ENCODE measurements around the gene GSTM5.
"Not testable (repeated sequence)": the region's sequence is repeated elsewhere in the genome, so short reads cannot be mapped to it uniquely, and the experiment has no call there.

The GSTM5 gene

GRCh38 chr1:109691759-109692158 is 20.3 kb upstream of the GSTM5 start:
- in situ Hi-C loops (cut with MboI; ENCODE audit: low pct_unique_long_range_greater_than_20kb, low sequenced_read_pairs), result no loop called here
- no peak for DNase-seq

DNA sequence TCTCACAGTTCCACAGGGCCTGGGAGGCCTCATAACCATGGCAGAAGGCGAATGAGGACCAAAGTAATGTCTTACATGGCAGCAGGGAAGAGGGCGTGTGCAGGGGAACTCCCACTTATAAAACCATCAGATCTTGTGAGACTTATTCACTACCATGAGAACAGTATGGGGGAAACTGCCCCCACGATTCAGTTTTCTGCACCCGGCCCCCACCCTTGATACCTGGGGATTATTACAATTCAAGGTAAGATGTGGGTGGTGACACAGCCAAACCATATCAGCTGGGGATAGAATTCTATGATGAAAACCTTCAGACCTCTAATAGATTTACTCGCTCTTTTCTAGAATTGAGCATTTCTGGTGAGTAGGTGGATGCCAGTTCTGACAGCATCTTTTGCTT is 17.7 kb upstream of the GSTM5 start:
- DNase-seq, result not testable (repeated sequence)

GRCh38 chr1:109695138-109695537 is 16.9 kb upstream of the GSTM5 start:
- in situ Hi-C loops (cut with MboI; ENCODE audit: low pct_unique_long_range_greater_than_20kb, low sequenced_read_pairs); DNase-seq: not testable (repeated sequence)

More for the DNA sequence above, 17.7 kb upstream of the GSTM5 start:
- in situ Hi-C loops (cut with MboI; ENCODE audit: low pct_unique_long_range_greater_than_20kb, low sequenced_read_pairs), result not testable (repeated sequence)

DNA sequence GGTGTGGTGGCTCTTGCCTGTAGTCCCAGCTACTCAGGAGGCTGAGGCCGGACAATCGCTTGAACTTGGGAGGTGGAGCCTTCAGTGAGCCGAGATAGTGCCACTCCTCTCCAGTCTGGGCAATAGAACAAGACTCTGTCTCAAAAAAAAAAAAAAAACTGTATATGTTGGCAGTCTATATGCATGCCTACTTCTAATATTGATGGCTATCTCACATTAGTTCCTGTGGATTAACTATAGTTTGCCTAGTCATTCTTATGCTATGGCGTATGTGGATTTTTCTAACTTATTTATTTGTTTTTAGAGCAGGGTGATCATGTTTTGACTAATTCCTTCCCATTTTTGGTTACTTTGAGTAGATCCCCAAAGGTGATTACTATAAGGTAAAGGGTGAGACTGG is 15.0 kb upstream of the GSTM5 start:
- in situ Hi-C loops (cut with MboI; ENCODE audit: low pct_unique_long_range_greater_than_20kb, low sequenced_read_pairs), result no loop called here
- DNase-seq, result no peak

DNA sequence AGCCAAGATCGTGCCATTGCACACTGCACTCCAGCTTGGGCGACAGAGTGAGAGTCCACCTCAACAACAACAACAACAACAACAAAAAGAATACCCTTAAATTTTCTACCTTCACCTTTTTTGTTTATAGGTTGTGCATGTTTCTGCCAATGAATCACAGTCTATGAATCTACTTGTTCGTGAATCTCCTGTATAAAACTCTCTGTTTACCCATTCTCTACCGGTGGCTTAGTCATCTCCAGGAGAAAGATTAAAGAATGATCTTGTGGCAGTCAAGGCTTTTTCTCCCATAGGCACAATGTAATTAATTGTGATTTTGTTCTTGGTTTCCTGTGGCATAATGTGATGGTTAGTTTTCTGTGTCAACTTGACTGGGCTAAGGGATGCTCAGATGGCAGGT is 14.2 kb upstream of the GSTM5 start:
- in situ Hi-C loops (cut with MboI; ENCODE audit: low pct_unique_long_range_greater_than_20kb, low sequenced_read_pairs); DNase-seq: not testable (repeated sequence)

GRCh38 chr1:109702940-109703339 is 9.1 kb upstream of the GSTM5 start:
- in situ Hi-C loops (cut with MboI; ENCODE audit: low pct_unique_long_range_greater_than_20kb, low sequenced_read_pairs); DNase-seq: not testable (repeated sequence)

- in situ Hi-C loops (cut with MboI; ENCODE audit: low pct_unique_long_range_greater_than_20kb, low sequenced_read_pairs), result no loop called here
- no peak for DNase-seq
Observed at GRCh38 chr1:109704173-109704572, 7.9 kb upstream of the GSTM5 start.

GRCh38 chr1:109705411-109705810 is 6.6 kb upstream of the GSTM5 start:
- in situ Hi-C loops (cut with MboI; ENCODE audit: low pct_unique_long_range_greater_than_20kb, low sequenced_read_pairs), result no loop called here
- DNase-seq, result no peak

DNA sequence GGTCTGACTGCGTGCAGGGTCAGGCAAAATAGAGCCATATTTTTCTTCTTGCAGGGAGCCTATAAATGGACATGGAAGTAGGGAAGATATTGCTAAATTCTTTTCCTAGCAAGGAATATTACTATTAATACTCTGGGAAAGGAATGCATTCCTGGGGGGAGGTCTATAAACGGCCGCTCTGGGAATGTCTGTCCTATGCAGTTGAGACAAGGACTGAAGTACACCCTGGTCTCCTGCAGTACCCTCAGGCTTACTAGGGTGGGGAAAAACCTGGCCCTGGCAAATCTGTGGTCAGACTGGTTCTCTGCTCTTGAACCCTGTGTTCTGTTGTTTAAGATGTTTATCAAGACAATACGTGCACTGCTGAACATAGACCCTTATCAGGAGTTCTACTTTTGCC is 3.1 kb upstream of the GSTM5 start:
- DNase-seq; in situ Hi-C loops (cut with MboI; ENCODE audit: low pct_unique_long_range_greater_than_20kb, low sequenced_read_pairs): not testable (repeated sequence)

GRCh38 chr1:109709822-109710221 is 2.2 kb upstream of the GSTM5 start:
- in situ Hi-C loops (cut with MboI; ENCODE audit: low pct_unique_long_range_greater_than_20kb, low sequenced_read_pairs); DNase-seq: not testable (repeated sequence)

GRCh38 chr1:109712321-109712864 is 342 bp downstream of the GSTM5 start:
- no peak for DNase-seq
- in situ Hi-C loops (cut with MboI; ENCODE audit: low pct_unique_long_range_greater_than_20kb, low sequenced_read_pairs), result no loop called here

- in situ Hi-C loops (cut with MboI; ENCODE audit: low pct_unique_long_range_greater_than_20kb, low sequenced_read_pairs), result no loop called here
- DNase-seq, result no peak
Observed at GRCh38 chr1:109713636-109714035, 1.6 kb downstream of the GSTM5 start.

DNA sequence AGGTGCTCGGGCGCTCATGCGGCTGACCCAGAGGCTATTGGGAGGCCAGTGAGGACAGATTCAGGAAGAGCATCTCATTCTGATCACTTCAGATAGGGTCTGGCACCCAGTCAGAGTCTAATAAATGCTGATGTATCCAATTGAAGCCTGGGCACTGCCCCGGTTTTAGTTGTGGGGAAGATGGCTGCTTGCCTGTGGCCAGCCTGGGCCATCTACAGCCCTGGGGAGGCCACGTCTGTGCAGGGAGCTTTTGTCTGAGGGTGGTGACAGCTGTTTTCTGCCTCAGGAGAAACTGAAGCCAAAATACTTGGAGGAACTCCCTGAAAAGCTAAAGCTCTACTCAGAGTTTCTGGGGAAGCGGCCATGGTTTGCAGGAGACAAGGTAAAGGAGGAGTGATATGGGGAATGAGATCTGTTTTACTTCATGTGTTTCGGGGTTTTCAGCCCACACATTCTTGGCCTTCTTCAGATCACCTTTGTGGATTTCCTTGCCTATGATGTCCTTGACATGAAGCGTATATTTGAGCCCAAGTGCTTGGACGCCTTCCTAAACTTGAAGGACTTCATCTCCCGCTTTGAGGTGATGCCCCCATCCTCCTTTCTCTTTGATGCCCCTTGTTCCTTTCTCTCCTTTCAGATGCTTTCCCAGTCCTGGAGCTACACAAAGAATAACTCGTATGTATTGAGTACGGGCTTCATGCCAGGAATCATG is 2.8 kb downstream of the GSTM5 start:
- DNase-seq, result no peak
- in situ Hi-C loops (cut with MboI; ENCODE audit: low pct_unique_long_range_greater_than_20kb, low sequenced_read_pairs), result no loop called here

GRCh38 chr1:109716121-109716520 is 4.1 kb downstream of the GSTM5 start:
- in situ Hi-C loops (cut with MboI; ENCODE audit: low pct_unique_long_range_greater_than_20kb, low sequenced_read_pairs), result no loop called here
- no peak for DNase-seq

DNA sequence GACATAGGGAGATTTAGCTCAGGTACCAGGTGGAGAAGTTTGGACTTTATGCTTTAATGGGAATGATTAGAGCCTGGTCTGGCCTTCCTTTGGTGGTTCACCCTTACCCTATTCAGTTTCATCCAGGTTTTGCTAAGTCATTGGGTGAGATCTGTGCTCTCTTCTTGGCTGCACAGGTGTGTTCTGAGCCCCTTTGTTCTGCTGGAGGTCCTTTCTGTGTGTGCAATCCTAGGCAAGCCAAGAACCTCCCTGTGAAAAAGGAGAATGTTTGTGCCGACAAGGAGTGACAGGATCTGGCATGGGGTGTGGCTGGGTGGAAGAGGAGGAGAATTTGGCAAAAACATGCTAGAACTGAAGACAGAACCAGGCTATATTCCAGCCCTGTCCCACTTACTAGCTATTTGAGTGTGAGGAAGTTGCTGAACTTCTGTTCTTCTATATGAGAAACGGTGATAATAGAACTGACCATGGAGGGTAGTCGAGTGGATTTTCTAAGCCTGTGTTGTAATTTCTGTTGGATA is 4.6 kb downstream of the GSTM5 start:
- in situ Hi-C loops (cut with MboI; ENCODE audit: low pct_unique_long_range_greater_than_20kb, low sequenced_read_pairs), result no loop called here
- no peak for DNase-seq

DNA sequence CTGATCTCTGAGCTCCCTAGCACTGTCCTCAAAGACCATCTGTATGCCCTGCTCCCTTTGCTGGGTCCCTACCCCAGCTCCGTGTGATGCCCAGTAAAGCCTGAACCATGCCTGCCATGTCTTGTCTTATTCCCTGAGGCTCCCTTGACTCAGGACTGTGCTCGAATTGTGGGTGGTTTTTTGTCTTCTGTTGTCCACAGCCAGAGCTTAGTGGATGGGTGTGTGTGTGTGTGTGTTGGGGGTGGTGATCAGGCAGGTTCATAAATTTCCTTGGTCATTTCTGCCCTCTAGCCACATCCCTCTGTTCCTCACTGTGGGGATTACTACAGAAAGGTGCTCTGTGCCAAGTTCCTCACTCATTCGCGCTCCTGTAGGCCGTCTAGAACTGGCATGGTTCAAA is 5.7 kb downstream of the GSTM5 start:
- in situ Hi-C loops (cut with MboI; ENCODE audit: low pct_unique_long_range_greater_than_20kb, low sequenced_read_pairs), result no loop called here

GRCh38 chr1:109718495-109718894 is 6.4 kb downstream of the GSTM5 start:
- in situ Hi-C loops (cut with MboI; ENCODE audit: low pct_unique_long_range_greater_than_20kb, low sequenced_read_pairs), result no loop called here
- DNase-seq, result no peak

More for the DNA sequence above, 5.7 kb downstream of the GSTM5 start:
- DNase-seq, result no peak

DNA sequence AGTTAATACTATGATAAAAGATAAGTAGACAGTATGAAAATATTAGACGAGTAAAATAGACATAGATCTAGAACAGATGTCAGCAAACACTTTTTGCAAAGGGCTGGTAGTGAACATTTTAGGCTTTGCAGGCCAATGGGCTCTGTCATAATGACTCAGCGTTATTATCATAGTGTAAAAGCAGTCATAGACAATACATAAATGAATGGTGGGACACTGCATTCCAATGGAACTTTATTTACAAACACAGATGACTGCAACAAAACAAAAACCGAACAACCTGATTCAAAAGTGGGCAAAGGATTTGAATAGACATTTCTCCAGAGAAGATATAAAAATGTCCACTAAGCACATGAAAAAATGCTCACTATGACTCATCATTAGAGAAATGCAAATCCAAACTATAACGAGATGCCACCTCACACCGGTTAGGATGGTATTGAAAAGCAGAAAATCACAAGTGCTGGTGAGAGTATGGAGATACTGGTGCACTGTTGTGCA is 7.3 kb downstream of the GSTM5 start:
- in situ Hi-C loops (cut with MboI; ENCODE audit: low pct_unique_long_range_greater_than_20kb, low sequenced_read_pairs), result no loop called here
- DNase-seq, result no peak

- in situ Hi-C loops (cut with MboI; ENCODE audit: low pct_unique_long_range_greater_than_20kb, low sequenced_read_pairs), result no loop called here
- DNase-seq, result no peak
Observed at GRCh38 chr1:109721042-109721441, 9.0 kb downstream of the GSTM5 start.

- in situ Hi-C loops (cut with MboI; ENCODE audit: low pct_unique_long_range_greater_than_20kb, low sequenced_read_pairs), result no loop called here
- DNase-seq, result no peak
Observed at GRCh38 chr1:109721971-109722370, 9.9 kb downstream of the GSTM5 start.

All from KBM-7 (cell line).